RPMI8226 (cell line): ENCODE measurements around the gene JUN.
"Not testable (repeated sequence)": the region's sequence is repeated elsewhere in the genome, so short reads cannot be mapped to it uniquely, and the experiment has no call there.

Source experiments
- DNase-seq: peaks from one replicate; pipeline ENCODE4 v3.0.0-alpha.2; 2015

JUN gene

DNA sequence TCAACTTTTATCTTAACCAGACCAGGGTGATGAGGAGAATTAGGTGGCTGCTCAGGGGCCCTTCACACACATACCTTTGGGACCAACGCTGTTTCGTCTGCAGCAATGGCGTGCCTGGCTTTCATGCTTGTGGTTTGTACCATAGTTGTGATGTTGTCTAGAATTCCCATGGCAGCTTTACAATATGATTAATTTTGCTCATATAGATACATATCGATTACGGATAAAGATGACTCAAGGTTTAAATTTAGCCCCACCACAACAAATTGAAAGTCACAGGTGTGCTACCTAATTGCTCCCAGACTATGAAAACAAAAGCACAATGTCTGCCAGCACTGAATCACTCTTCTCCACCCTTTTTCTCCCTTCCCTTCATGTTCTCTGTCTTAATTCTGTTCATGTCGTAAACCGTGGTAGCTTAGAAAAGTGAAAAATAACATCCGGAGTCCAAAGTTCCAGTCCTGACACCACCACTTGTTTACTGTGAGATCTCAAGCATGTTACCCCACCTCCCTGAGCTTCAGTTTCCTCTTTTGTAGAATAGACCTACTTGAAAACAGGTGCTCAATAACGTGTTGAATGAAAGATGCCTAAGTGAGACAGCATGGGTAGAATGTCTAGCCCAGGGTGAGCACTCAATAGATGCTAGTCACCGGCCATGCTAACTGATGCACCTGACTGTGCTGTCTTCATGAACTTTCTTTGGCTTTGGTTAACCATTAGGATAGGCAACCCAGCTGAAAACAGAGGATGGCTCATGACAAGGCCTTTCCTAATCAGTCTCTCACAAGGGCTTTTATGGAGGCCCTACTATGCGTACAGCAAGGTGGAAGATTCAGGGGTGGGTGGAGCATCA, 22.1 kb upstream of the JUN start:
- DNase-seq: no peak

DNA sequence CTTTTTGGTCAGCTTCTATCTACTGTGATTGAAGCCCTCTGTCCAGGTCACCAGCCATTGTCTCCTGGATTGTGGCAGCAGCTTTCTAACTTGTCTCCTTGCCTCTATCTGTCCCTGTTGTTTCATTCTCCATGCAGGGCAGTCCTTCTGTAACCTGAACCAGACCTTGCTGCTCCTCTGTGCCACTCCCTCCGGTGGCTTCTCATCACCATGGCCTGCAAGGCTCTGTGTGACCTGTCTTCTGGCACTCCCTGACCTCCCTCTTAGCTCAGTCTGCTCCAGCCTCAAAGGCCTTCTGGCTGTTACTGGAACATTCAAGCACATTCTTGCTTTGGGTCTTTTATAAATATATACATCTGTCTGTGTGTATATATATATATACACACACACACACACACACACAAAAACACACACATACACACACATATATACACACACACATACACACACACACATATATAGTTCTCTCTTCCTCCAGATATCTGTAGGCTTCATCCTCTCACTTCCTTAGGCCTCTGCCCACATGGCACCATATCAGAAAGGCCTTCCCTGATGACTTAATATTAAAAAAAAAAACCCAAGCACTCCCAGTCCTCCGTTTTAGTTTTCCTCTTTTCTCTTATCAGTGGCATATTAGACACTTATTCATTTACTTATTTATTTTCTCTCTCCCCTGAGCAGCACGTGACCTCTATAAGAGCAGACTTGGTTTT, 21.2 kb upstream of the JUN start:
- DNase-seq: no peak

DNA sequence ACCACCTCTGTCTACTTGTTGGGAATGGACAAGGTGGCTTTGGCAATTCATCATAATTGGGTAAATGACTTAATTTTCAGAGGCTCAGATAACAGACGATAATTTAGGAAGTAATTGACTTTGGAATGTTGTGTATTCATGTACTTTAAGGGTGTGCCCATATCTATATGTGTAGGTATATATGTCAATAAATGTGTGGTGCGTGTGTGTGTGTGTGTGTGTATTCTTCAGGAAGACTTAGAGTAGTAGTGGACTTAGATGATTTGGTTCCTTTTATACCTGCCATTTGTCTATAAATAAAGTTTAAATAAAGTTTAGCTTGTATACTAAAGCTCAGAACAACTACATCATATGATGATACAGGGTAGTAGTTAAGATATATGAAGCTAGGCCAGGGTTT, 20.0 kb upstream of the JUN start:
- no peak for DNase-seq

DNA sequence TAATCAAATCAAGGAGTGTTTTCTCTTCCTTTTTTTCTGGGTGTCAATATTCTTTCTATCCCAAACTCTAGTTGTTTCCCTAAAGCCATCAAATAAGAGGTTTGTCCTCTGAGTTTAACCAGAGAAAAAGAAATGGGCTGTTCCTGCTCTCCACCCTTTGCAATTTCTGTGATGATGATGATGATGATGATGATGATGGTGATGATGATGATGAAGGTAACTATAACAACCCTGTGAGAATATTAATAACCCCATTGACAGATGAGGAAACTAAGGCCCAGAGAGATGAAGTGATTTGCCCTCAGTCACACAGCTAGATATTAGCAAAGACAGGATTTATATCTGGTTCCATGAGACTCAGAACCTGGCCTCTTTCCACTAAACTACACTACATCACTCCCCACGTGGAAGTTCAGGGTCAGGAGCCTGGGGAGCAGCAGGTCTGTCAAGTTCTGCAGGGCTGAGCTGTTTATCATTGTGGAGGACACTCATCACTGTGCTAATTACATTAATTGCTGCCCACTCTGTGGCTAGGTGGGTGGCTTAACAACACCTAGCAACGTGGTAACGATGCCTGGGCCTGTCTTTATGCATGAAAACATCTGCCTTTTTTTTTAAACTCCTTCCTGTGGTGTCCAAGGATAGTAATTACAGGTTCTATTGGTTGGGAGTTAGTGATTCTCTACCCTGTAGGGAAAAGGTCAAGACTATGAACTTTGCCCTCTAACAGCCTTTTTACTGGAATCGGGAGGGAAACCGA, 19.0 kb upstream of the JUN start:
- no peak for DNase-seq

DNA sequence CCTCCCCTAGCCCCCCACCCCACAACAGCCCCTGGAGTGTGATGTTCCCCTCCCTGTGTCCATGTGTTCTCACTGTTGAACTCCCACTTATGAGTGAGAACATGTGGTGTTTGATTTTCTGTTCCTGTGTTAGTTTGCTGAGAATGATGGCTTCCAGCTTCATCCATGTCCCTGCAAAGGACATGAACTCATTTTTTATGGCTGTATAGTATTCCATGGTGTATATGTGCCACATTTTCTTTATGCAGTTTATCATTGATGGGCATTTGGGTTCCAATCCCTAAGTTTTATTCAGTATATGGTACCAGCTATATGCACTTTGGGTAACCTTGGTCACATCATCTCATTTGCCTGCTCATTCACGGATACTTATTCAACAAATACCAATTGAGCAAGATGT, 17.4 kb upstream of the JUN start:
- DNase-seq: not testable (repeated sequence)

DNA sequence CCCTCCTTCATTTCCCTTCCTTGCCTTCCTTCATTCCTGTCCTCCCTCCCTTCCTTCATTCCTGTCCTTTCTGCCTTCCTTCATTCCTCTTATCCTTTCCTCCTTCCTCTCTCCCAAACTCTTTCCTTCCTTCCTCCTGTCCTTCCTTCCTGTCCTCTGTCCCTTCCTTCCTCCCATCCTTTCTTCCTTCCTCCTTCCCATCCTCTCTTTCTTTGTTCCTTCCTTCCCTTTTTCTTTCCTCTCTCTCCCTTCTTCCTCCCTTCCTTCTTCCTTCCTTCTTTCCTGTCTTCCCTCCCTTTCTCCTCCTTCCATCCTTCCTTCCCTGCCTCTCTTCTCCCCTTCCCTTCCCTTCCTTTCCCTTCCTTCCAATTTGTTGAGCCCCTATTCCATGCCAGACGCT, 15.8 kb upstream of the JUN start:
- no peak for DNase-seq

DNA sequence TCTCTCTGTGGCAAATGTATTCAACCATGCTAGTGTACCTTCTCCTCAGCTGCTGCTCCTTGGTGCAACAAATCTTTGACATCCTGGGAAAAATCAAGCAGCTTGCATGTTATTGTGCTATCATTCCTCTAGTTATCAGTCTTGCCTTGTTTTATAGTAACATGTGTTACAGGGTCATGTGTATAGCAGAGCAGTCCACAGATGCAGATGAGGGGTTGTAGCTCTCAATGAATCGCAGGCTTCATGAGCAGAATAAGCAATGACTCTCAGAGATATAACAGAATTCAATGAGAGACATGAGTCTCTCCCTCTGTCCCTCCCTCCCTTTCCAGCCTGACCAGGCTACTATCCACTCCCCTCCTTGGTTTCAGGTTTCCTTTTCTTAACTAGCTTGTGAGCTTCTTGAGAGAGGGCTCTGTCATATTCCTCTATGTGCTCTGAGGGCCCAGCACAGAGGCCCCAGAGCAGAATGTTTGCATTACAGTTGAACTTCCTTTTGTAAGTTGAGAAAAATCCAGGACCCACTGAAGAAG, 15.1 kb upstream of the JUN start:
- DNase-seq: no peak

DNA sequence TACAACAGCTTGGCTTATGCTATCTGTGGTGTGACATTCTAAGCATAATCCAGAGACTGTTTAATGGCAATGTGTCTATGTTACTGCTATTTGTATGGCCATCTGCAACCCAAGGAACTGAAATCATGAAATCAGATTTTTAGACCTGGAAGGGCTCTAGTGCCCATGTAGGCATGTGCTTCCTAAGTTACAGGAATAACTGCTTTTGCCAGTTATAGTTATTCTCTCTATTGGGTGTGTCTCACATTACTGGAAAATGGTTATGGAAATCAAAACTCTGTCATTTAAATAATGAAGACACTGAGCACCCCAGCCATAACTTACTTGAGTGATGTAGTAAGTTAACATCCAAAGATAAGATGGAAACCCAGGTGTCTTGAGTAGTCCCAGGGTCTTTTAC, 12.6 kb upstream of the JUN start:
- DNase-seq: no peak

DNA sequence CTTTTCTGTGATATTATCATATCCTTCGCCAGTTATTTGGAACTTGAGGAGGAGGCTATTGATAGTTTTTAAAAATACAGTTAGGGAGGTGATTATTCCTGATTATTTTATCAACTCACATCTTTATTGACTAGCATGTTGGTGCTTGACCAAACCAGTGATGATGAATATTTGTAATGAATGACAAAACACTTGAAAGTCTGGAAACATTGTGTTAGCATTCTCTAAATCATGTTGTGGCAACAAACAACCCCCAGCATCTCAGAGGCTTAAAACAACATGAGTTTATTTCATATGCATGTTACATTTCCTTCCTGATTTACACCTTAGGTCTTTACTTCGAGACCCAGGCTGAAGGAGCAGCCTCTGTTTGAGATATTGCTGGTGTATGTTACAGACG, 10.7 kb upstream of the JUN start:
- DNase-seq: no peak

DNA sequence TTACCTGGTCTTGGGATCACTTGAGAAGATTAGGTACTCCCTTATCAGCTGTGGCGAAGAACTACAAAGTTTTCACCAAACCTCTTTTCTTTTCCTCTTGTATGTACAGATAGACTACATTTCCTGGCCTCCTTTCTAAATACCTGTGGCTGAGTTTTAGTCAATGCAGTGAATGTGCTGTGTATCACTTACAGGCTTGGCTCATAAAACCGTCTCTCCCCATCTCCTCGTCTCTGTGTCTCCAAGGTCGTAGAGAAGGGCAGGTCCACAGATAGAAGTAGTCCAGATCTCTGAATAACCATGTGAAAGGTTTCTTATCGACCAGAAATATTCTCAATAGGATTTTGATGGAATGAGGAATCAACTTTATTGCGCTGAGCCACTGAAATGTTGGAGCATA, 9.0 kb upstream of the JUN start:
- no peak for DNase-seq

DNA sequence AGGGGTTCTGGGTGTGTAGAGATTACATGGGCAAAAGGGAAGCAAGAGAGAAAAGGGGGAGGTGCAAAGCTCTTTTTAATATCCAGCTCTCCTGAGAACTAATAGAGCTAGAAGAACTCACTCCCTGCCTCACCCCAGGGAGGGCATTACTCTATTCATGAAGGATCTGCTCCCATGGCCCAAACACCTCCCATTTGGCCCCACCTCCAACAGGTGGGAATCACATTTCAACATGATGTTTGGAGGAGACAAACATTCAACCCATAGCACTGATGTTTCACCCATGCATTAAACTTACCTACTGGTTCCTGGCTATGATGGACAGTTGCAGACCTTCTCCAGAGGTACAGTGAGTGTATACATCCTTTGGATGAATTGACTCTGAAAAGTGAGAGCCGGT, 7.3 kb upstream of the JUN start:
- no peak for DNase-seq

DNA sequence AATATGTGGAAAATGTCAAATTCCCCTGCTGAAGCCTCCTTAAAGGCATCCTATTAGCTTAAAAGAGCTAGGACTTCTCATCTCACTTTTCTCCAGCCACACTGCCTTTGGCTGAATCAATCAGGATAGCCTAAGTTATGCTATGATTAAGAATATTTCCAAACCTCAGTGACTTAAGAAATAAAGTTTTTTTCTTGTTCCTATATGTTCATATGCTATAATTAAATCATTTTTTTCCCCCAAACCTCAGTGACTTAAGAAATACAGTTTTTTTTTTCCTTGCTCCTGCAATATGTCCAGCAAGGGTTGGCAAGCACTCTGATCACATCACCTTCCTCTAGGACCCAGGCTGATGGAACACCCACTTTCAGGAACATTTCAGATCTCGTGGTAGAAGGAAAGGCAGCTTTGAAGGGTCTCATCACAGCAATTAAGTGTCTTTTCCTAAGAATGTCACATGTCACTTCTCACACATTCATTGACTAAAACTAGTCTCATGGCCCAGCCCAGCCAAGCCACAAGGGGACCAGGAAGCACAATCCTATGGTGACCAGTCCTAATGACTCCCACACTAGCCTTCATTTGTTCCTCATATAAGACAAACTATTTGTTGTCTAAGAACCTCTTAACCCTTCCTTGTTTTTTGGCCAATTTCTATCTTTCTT, 6.3 kb upstream of the JUN start:
- DNase-seq: no peak

DNA sequence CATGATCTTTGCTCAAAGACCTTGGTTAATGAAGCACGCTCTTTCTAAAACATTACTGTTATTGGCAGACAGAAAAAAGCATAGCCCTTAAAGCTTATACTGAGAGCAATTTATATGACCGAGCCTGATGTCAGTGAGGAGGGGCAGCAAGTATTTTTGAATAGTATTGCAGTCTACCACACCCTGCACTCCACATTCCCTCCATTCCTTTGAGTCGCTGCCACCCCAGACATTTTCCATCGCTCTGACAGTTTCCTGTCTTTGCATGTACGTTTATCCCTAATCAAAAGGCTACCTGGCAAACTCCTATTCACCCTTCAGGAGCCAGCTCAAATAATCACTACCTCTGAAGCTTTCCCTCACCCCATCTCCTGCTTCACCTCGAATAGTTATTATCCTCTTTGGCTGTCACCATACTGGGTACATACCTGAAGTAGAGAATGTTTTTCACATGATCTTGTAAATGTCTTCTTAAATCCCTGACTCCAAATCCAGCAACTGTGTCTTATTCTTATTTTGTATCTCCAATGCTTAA, 5.5 kb upstream of the JUN start:
- DNase-seq: no peak

DNA sequence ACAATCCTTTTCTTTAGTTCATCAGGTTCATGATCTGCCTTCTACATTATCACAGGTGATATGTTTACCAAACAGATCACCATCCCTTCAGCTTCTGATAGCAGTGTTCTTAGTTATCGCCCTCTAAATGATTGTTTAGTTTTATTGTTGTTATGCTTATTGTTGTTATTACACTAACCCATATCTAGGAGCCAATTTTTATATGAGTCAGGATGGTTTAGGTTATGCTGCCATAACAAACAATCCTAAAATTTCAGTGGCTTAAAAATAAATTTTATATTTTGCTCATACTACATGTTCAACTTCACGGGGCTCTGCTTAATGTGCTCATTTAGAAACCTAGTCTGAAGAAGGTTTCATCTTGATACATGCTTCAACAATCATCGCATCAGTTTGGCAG, 4.4 kb upstream of the JUN start:
- no peak for DNase-seq

DNA sequence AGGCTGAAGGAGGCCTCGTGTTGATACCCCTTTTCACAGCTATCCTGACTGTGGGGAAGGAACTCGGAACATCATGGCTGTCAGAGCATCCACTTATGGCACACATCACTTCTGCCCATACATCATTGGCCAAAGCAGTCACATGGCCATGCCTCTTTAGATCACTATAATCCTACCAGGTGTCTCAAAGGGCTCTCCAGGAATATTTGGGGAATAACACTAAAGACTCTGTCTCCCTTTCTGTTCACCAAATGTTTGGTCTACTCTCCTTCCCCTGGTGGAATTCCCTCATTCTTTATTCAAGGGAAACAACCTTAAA, 3.0 kb upstream of the JUN start:
- no peak for DNase-seq

DNA sequence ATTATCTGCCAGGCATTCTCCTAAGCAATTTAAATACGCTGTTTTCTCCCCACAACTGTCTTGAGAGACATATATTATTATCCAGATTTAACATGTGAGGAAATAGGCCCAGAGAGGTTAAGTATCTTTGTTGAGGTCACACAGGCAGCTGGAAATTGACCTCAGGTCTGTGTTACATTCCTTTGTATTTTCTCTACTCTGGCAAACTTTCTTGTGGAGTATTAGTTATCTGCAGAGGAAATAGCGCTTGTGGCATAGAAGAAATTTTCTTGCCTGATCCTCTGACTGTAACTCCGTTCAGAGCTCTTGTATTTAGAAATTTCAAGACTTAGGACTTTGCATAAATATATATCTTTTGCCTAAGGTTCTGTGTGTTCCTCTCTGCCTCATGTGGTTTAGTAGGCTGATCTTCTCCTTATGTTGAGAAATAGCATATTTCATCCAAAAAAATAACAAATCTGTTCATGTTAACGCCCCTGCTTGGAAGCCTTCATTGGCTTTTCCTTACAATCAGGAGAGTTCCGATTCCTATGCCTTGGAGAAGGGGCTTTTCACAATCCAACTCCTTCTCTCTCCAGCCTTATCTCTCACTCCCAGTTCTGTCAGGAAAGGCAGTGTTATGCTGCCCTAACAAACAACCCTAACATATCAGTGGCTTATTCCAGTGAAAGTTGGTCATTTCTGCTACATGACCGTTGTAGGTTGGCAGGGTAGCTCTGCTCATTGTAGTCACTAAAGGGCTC, 2.5 kb upstream of the JUN start:
- no peak for DNase-seq

DNA sequence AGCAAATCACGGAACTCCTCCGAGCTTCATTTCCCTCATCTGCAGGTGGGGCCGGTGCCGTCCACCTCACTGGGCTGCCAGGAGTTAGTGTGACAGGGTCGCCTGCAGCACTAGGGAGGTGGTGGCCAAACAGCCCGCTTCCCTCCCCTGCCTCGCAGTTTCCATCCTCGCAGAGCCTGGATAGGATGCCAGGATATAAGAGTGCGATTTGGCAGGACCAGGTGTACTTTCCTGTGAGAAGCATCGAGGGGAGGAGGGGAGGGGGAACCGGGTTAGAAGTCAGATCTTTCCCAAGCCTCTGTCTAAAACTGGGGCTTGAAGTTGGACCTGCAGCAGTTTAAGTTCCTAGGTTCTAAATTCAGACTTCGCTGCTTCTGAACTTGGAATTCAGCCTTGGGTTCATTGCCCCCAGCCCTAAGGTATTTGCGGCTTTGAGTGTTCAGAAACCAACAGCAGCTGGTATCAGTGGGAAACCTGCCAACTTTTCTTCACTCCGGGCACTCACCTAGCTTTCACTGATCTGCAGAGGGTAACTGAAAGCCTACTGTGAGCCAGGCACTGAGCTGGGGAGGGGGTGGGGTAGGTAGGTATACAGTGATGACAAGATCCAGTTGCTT, 1.7 kb upstream of the JUN start:
- DNase-seq: peak; percentile 93

DNA sequence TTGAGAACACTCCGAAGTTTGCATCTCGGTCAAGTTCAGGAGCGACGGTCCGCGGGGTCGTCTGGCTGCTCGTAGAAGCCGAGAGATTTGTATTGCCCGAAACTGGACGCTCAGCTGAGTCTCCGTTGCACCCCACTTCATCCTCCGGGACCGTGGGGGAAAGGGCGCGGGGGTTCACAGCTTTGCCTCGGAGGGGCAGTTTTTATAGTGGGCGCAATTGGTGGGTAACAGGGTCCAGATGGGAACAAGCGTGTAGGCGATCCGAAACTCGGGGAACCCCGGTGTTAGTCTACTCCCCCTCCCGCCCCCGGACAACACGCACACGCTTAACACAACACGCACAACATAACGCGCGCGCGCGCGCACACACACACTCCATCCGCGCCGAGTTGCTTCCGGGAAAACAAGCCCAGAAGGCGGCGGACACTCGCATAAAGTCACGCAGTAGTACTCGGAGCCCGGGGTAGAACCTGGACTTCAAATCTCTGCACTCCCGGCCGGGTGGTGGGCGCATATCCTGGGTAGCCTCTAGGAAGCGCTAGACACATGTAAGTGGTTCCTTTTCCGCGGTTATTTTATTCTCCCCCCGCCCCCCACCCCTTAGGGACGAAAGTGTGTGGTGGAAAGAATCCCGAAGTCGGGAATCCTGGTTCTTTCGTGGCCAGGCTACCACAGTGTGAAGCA, 1.1 kb upstream of the JUN start:
- DNase-seq: peak; percentile 70

DNA sequence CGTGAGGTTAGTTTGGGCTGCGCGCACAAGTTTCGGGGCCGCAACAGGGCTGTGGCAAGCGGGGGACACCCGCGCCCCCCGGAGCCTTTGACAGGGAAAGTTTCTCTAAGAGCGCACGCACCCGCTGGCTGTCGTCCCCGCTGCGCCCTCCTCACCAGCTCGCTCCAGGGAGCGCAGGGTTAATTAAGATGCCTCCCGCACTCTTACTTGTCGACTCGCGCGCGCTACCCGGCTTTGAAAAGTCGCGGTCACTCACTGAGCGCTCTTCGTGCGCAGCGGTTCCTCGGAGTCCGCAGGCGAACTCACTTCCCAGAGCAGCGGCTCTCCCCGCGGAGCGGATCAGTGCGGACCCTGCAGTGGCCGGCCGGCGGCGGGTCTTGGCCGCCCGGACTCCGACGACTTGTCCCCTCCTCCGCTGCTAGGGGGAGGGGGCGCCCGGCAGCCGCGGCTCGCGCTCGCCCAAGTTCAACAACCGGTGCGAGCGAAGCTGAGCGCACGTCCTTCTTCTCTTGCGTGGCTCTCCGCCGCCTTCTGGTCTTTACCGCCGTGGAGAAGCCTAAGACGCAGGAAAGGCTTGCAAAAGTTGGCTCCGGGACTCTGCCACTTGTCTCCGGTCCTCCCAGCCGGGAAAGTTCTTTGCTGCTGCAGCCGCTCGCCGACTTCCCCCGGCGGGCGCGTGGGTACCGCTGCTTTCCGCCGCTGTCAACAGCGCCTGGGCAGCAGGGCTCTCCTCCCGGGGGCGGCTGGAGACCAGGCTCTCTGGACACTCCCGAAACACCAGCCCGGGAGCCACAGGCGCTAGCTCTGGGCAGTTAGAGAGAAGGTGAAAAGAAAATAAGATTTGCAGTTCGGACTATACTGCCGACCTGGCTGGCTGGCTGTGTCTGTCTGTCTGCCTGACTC, 506 bp downstream of the JUN start:
- DNase-seq: peak; percentile 78
